Inferior parietal cortex (tissue), 1 donor: ENCODE measurements around the gene FIZ1.
"Not testable (repeated sequence)": the region's sequence is repeated elsewhere in the genome, so short reads cannot be mapped to it uniquely, and the experiment has no call there.

Experiments
- DNase-seq: peaks from one replicate; pipeline ENCODE4 v3.0.0-alpha.2; 2016; ENCODE audit errors: extremely low spot score

FIZ1 gene

DNA sequence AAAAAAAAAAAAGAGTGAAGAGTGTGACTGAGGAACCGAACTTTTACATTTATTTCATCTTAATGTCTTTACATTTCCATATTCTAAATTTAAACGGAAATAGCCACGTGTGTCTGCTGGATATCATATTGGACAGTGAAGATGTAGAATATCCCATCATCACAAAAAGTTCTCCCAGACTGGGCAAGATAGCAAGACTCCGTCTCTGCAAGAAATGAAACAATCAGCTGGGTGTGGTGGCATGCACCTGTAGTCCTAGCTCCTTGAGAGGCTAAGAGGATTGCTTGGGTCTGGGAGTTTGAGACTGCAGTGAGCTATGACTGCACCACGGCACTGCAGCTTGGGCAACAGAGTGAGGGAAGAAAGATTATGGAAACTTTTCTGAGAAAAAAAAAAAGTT lies 22.6 kb downstream of the FIZ1 start:
- DNase-seq = no peak

- DNase-seq = not testable (repeated sequence)
Observed at GRCh38 chr19:55573929-55574328, 25.4 kb downstream of the FIZ1 start.

- not testable (repeated sequence) for DNase-seq
Observed at GRCh38 chr19:55569477-55569876, 29.8 kb downstream of the FIZ1 start.

- no peak for DNase-seq
Observed at GRCh38 chr19:55567708-55568328, 31.5 kb downstream of the FIZ1 start.

DNA sequence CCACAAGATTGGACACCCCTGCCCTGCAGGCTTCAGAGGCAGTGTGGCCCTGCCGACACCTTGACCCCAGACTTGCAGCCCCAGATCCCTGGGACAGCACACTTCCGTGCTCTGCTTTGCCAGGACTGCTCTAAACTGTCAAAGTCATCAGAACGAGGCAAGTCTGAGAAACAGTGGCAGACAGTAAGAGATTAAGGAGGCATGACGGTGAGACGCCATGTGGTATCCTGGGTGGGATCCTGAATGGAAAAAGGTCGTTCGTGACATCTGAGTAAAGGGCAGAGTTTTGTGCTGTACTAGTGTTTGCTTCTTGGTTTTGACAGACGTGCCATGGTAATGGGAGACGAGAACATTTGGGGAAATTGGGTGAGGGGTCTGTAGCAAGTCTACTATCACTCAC lies 32.5 kb downstream of the FIZ1 start:
- no peak for DNase-seq

DNA sequence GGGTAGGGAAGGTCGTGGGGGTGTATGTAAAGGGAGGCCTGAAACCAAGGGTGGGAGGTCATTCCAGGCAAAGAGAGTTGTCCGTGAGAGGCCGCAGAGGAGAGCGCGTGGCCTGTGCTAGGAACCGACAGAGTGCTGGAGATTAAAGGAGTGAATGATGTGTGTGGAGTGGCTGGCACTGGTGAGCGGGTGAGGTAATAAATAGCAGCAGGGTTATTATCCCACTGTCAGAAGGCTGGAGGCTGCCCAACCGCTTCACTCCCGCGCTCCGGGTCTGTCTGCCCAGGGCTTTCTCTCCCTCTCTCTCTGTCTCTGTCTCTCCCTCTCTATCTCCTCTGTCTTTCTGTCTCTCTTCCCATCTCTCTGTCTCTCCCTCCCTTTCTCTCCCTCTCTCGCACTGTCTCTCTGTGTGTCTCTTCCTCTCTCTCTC lies 36.0 kb downstream of the FIZ1 start:
- DNase-seq = no peak

GRCh38 chr19:55559684-55560083 lies 39.6 kb downstream of the FIZ1 start:
- no peak for DNase-seq

DNA sequence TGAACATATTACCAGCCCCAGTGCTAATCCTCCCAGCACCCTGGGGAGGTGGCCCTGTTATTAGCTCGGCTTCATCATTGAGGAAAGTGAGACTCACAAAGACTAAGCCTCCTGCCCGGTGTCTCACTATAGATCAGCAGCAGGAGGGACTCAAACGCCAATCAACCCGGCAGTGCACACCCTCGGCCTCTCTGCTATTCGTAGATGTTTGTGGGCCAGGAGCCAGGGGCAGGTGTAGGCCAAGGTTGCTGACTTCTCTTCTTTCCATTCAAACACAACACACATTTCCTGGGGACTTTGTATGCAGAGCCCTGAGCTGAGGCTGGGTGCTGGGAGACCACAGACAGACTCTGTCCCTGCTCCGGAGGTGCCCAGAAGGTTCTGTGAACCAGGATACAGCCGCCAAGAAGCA lies 44.6 kb downstream of the FIZ1 start:
- no peak for DNase-seq

- DNase-seq = no peak
Observed at GRCh38 chr19:55554302-55554701, 45.0 kb downstream of the FIZ1 start.

- no peak for DNase-seq
Observed at GRCh38 chr19:55553217-55554182, 45.8 kb downstream of the FIZ1 start.

GRCh38 chr19:55552620-55553019 lies 46.7 kb downstream of the FIZ1 start:
- DNase-seq = no peak

DNA sequence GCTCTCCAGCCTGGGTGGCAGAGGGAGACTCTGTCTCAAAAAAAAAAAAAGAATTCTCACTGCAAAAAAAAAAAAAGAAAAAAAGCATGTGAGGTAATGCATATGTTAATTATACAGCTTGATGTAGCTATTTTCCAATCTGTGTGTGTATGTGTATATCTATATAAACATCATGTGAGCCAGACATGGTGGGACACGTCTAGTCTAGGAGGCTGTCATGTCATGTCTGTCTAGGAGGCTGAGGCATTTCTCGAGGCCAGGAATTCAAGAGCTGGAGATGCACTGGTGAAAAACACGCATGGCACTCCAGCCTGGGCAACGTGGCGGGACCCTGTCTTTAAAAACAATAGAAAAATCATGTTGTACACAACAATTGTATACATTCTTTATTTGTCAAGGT lies 47.1 kb downstream of the FIZ1 start:
- no peak for DNase-seq

DNA sequence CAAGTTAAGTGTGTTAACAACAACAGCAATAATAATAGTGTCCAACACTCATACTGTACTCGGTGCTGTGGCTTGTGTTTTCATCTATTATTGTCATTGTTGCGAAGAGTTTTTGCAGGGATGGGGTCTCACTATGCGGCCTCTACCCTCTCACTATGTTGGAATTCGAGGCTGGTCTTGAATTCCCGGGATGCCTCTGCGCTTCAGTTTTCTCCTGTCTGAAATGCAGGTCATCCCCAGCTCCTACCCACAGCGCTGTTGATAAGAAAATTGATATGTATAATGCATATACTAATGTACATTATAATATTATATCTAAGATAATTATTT lies 49.0 kb downstream of the FIZ1 start:
- no peak for DNase-seq

DNA sequence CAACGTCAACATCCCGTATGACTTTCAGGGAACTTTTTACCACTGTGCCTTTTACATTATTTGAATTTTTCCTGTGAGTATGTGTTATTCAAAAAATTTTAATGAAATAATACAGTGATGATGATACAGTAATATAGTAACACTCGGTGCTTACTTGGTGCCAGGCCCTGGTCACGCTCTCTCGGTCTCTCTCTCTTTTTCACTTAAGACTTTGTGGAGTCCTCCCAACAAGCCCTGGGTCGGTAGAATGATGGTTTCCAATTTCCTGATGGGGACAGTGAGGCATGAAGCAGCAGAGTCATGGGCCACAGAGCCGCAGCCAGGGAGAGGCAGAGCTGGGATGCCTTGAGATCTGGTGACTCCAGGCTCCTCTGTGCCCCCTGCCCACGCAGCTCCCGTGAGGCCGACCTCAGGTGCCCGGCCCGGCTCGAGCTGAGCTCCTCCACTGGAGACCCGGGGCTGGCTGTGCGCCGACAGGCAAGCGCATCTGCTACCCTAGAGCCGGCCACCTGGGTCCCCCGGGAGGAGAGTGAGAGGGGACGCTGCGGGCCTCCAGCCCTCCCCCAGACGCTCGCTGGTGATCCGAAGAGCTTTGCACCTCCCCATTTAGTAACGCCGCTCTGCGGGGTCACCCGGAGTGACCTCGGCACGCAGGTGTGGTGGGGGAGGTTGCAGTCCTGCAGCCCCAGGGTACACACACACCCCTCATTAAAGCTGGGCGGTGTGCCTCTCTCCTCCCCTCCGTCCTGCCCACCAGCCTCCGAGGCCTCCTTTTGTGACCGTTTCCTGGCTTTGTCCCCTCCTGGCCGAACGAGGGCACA lies 49.6 kb downstream of the FIZ1 start:
- DNase-seq = no peak

DNA sequence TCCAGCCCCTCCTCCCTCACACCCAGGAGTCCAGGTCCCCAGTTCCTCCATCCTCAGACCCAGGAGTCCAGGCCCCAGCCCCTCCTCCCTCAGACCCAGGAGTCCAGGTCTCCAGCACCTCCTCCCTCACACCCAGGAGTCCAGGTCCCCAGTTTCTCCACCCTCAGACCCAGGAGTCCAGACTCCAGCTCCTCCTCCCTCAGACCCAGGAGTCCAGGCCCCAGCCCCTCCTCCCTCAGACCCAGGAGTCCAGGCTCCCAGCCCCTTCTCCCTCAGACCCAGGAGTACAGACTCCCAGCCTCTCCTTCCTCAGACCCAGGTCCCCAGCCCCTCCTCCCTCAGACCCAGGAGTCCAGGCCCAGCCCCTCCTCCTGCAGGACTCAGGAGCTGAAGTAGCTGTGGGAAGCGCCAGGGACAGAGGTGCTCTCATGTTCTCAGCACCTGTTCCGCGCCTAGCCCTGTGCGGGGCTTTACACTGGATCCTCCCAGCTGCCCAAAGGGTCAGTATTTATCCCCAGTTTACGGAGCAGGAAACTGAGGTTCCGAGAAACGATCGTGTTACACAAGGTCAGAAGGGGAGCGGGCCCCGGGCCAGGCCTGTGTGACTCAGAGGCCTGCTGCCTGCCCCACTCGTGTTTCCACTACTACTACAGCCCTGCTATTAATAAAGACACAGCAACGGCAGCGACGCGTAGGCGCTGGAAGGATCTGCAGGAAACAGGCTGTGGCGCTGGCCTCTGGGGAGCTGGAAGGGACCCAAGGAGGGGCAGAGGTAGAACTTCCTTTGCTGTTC lies 52.3 kb downstream of the FIZ1 start:
- DNase-seq = no peak

- no peak for DNase-seq
Observed at GRCh38 chr19:55546011-55546410, 53.3 kb downstream of the FIZ1 start.

GRCh38 chr19:55545443-55545842 lies 53.9 kb downstream of the FIZ1 start, which contains the start of gene SBK3:
TSS of gene SBK3 (minus strand) at chr19:55545543. CDS start at chr19:55545543, 0 bp downstream.
- DNase-seq = no peak

- DNase-seq = no peak
Observed at GRCh38 chr19:55544776-55545439, 54.4 kb downstream of the FIZ1 start.

GRCh38 chr19:55544014-55544413 lies 55.3 kb downstream of the FIZ1 start:
- DNase-seq = no peak

DNA sequence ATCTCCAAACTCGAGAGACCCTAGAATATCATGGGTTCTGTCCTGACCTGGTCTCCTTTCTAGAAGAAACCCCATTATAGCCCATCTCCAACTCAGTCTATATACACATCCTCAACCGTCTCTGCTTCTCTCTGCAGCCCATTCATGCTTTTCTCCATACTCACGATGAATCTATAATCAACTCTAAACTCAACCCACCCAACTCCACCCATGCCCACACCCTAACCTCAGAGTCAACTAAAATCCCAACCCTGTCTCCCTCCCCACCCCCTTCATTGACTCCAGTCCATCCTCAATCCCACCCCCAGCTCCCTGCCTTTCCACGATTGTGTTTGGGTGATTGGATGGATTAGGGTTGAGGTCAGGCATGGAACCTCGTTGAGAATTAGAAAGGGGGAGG lies 55.8 kb downstream of the FIZ1 start:
- no peak for DNase-seq

- DNase-seq = no peak
Observed at GRCh38 chr19:55542292-55542855, 56.9 kb downstream of the FIZ1 start.
